C4-2B (cell line): ENCODE results near the gene NLRP1.

ENCODE experiments used
- CTCF ChIP-seq: fragments of 450-650 bp; conservative IDR thresholded peaks from 2 replicates; pipeline ENCODE4 v1.5.1; 2017; ENCODE audit warnings: mild to moderate bottlenecking
- ZFX ChIP-seq: fragments of 450-650 bp; IDR thresholded peaks from 2 replicates; pipeline ENCODE4 v1.6.1; 2017

- TF ChIP-seq CTCF = no peak
- TF ChIP-seq ZFX = no peak
These were observed 2.7 kb downstream of the NLRP1 start for GRCh38 chr17:5581655-5582054.
